SK-N-MC (cell line): ENCODE results near the gene NOX4.

Experiments used
- DNase-seq: peaks from one replicate; pipeline ENCODE4 v3.0.0-alpha.2; 2011; ENCODE audit warnings: low read depth, low spot score
- H3K27ac ChIP-seq: fragments of 200-600 bp; sonication (generic); 2 replicates; pipeline ENCODE4 v1.5.1; 2016; ENCODE audit warnings: mixed run types
- H3K36me3 ChIP-seq: fragments of 200-600 bp; sonication (generic); 2 replicates; pipeline ENCODE4 v1.6.1; 2017; ENCODE audit warnings: antibody characterized with exemption, low read length, mixed read lengths; ENCODE audit not compliant: insufficient read depth
- H3K4me3 ChIP-seq: fragments of 200-600 bp; sonication (generic); 2 replicates; pipeline ENCODE4 v1.5.1; 2016
- H3K9ac ChIP-seq: fragments of 200-600 bp; sonication (generic); 2 replicates; pipeline ENCODE4 v1.8.0; 2017; ENCODE audit warnings: mixed run types, mixed read lengths; ENCODE audit not compliant: insufficient read length
- H3K9me3 ChIP-seq: fragments of 200-600 bp; sonication (generic); 2 replicates; pipeline ENCODE4 v1.6.1; 2017; ENCODE audit warnings: low read depth, mild to moderate bottlenecking, antibody characterized with exemption, low read length, moderate library complexity, mixed read lengths
- EZH2 ChIP-seq: fragments of 200-600 bp; sonication (generic); IDR thresholded peaks from one replicate; pipeline ENCODE4 v1.6.1; 2017; ENCODE audit warnings: antibody characterized with exemption
- FOXP2 ChIP-seq: optimal IDR thresholded peaks from 2 replicates; pipeline ENCODE3; 2011; ENCODE audit warnings: mild to moderate bottlenecking, moderate library complexity; ENCODE audit not compliant: insufficient read depth; ENCODE audit errors: extremely low read length, control extremely low read depth
- POLR2AphosphoS5 ChIP-seq: IDR thresholded peaks from 2 replicates; pipeline ENCODE4 v1.6.1; 2012; ENCODE audit warnings: mild to moderate bottlenecking, low read depth, low read length, borderline replicate concordance

NOX4 gene

GRCh38 chr11:89490981-89491690 is at the start of gene NOX4:
Gene NOX4 (minus strand): TSS chr11:89491375. CDS start chr11:89491246, 129 bp downstream.
- Histone ChIP-seq H3K27ac (no peak within 1 kb of the TSS), H3K36me3 (no peaks in the 10 kb centered on the region), H3K9me3 (no peaks in the 10 kb centered on the region), H3K4me3 (no peak within 1 kb of the TSS), H3K9ac (no peak within 1 kb of the TSS)
- DNase-seq, result no peak
- no peak for TF ChIP-seq EZH2
- no peak for TF ChIP-seq POLR2AphosphoS5
- TF ChIP-seq FOXP2, result no peak

GRCh38 chr11:89540826-89541225 is 49.7 kb upstream of the NOX4 start:
- TF ChIP-seq FOXP2 (no peak), POLR2AphosphoS5 (no peak), EZH2 (no peak)
- no peak overlapping the region for H3K4me3 ChIP-seq
- no peak overlapping the region for H3K27ac ChIP-seq
- DNase-seq, result no peak
- no peak overlapping the region for H3K9ac ChIP-seq
- no peaks in the 10 kb centered on the region for H3K36me3 ChIP-seq
- no peaks in the 10 kb centered on the region for H3K9me3 ChIP-seq

- Histone ChIP-seq H3K4me3 (no peak overlapping the region), H3K27ac (no peak overlapping the region), H3K9me3 (no peaks in the 10 kb centered on the region), H3K9ac (no peak overlapping the region), H3K36me3 (no peaks in the 10 kb centered on the region)
- no peak for DNase-seq
- TF ChIP-seq EZH2 (no peak), FOXP2 (no peak), POLR2AphosphoS5 (no peak)
Observed at GRCh38 chr11:89537936-89538335, 46.8 kb upstream of the NOX4 start.

- Histone ChIP-seq H3K4me3 (no peak overlapping the region), H3K27ac (no peak overlapping the region), H3K9ac (no peak overlapping the region), H3K36me3 (no peaks in the 10 kb centered on the region), H3K9me3 (no peaks in the 10 kb centered on the region)
- no peak for DNase-seq
- no peak for TF ChIP-seq FOXP2
- TF ChIP-seq EZH2, result no peak
- no peak for TF ChIP-seq POLR2AphosphoS5
Observed at GRCh38 chr11:89536926-89537325, 45.8 kb upstream of the NOX4 start.

- Histone ChIP-seq H3K9me3 (no peaks in the 10 kb centered on the region), H3K36me3 (no peaks in the 10 kb centered on the region), H3K27ac (no peak overlapping the region), H3K9ac (no peak overlapping the region), H3K4me3 (no peak overlapping the region)
- TF ChIP-seq EZH2 (no peak), FOXP2 (no peak), POLR2AphosphoS5 (no peak)
- DNase-seq, result no peak
Observed at GRCh38 chr11:89535221-89535620, 44.0 kb upstream of the NOX4 start.

- Histone ChIP-seq H3K9ac (no peak overlapping the region), H3K36me3 (no peaks in the 10 kb centered on the region), H3K27ac (no peak overlapping the region), H3K4me3 (no peak overlapping the region), H3K9me3 (no peaks in the 10 kb centered on the region)
- no peak for TF ChIP-seq FOXP2
- TF ChIP-seq POLR2AphosphoS5, result no peak
- no peak for TF ChIP-seq EZH2
- DNase-seq, result no peak
Observed at GRCh38 chr11:89529626-89530380, 38.6 kb upstream of the NOX4 start.

- Histone ChIP-seq H3K9ac (no peak overlapping the region), H3K27ac (no peak overlapping the region), H3K36me3 (no peaks in the 10 kb centered on the region), H3K9me3 (no peaks in the 10 kb centered on the region), H3K4me3 (no peak overlapping the region)
- no peak for DNase-seq
- TF ChIP-seq POLR2AphosphoS5, result no peak
- TF ChIP-seq EZH2, result no peak
- no peak for TF ChIP-seq FOXP2
Observed at GRCh38 chr11:89521792-89522191, 30.6 kb upstream of the NOX4 start.

GRCh38 chr11:89521294-89521693 is 30.1 kb upstream of the NOX4 start:
- DNase-seq, result no peak
- no peaks in the 10 kb centered on the region for H3K9me3 ChIP-seq
- no peak overlapping the region for H3K4me3 ChIP-seq
- H3K27ac ChIP-seq, result no peak overlapping the region
- no peak overlapping the region for H3K9ac ChIP-seq
- H3K36me3 ChIP-seq, result no peaks in the 10 kb centered on the region
- TF ChIP-seq POLR2AphosphoS5 (no peak), EZH2 (no peak), FOXP2 (no peak)
